ENCODE measurements around the gene PUS7.

- TF ChIP-seq, protein P1, sequence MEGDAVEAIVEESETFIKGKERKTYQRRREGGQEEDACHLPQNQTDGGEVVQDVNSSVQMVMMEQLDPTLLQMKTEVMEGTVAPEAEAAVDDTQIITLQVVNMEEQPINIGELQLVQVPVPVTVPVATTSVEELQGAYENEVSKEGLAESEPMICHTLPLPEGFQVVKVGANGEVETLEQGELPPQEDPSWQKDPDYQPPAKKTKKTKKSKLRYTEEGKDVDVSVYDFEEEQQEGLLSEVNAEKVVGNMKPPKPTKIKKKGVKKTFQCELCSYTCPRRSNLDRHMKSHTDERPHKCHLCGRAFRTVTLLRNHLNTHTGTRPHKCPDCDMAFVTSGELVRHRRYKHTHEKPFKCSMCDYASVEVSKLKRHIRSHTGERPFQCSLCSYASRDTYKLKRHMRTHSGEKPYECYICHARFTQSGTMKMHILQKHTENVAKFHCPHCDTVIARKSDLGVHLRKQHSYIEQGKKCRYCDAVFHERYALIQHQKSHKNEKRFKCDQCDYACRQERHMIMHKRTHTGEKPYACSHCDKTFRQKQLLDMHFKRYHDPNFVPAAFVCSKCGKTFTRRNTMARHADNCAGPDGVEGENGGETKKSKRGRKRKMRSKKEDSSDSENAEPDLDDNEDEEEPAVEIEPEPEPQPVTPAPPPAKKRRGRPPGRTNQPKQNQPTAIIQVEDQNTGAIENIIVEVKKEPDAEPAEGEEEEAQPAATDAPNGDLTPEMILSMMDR (conservative IDR thresholded peaks at IDR 0.05): no peak
- no peak for TF ChIP-seq ZFX (IDR thresholded peaks at IDR 0.05)
Measured at GRCh38 chr7:105493923-105494315, 28.2 kb downstream of the PUS7 start.
